Calu3 (cell line): ENCODE data around the gene ERICH2. TPM values are rescaled to one million over a fixed set of nuclear protein-coding genes. Genes with fewer than 3 reads are reported as not detected.

Source experiments
- BruUV-seq: library from RNA; stranded (reverse); fragments of 400-500 nt; replicated peaks from 2 replicates; lab custom pipeline; 2021; lab: Mats Ljungman, UMichigan
- CTCF ChIA-PET: fragments of 300-600 bp; sonication (Branson Sonifier 250); formaldehyde crosslinking; loops from one replicate; lab custom pipeline; 2022; ENCODE audit warnings: antibody characterized with exemption; lab: Charles Lee
- DNase-seq: peaks from one replicate; pipeline ENCODE4 v3.0.0; 2022
- H3K27ac Mint-ChIP-seq: one replicate; pipeline ENCODE4 v1.8.0; 2022; ENCODE audit warnings: mixed read lengths; ENCODE audit not compliant: unreplicated experiment
- H3K27me3 Mint-ChIP-seq: one replicate; pipeline ENCODE4 v1.8.0; 2022; ENCODE audit warnings: mixed read lengths; ENCODE audit not compliant: unreplicated experiment
- H3K36me3 Mint-ChIP-seq: one replicate; pipeline ENCODE4 v1.8.0; 2022; ENCODE audit warnings: mild to moderate bottlenecking, moderate library complexity, mixed read lengths; ENCODE audit not compliant: insufficient read depth, unreplicated experiment
- H3K4me1 Mint-ChIP-seq: one replicate; pipeline ENCODE4 v1.8.0; 2022; ENCODE audit warnings: mild to moderate bottlenecking, low read depth, mixed read lengths; ENCODE audit not compliant: unreplicated experiment
- H3K4me3 Mint-ChIP-seq: one replicate; pipeline ENCODE4 v1.8.0; 2022; ENCODE audit warnings: mild to moderate bottlenecking, low read depth, moderate library complexity, mixed read lengths; ENCODE audit not compliant: unreplicated experiment
- H3K9me3 Mint-ChIP-seq: one replicate; pipeline ENCODE4 v1.8.0; 2022; ENCODE audit warnings: low read depth, mixed read lengths; ENCODE audit not compliant: unreplicated experiment
- CTCF ChIP-seq: fragments of 200-600 bp; IDR thresholded peaks from one replicate; pipeline ENCODE4 v1.8.0; 2022; ENCODE audit warnings: antibody characterized with exemption; ENCODE audit not compliant: unreplicated experiment
- intact Hi-C: fragments of 100-400 bp; cut with micrococcal nuclease; formaldehyde crosslinking; loops from one replicate; pipeline ENCODE4 v1.10.0; 2022; ENCODE audit not compliant: unreplicated experiment
- total RNA-seq: library from RNA; stranded (reverse); gene quantifications from 2 replicates; pipeline ENCODE4 v1.2.3, GENCODE V29; 2022

ERICH2 gene
- total RNA-seq, 1 experiment from 2014 or later = 2.4 TPM

DNA sequence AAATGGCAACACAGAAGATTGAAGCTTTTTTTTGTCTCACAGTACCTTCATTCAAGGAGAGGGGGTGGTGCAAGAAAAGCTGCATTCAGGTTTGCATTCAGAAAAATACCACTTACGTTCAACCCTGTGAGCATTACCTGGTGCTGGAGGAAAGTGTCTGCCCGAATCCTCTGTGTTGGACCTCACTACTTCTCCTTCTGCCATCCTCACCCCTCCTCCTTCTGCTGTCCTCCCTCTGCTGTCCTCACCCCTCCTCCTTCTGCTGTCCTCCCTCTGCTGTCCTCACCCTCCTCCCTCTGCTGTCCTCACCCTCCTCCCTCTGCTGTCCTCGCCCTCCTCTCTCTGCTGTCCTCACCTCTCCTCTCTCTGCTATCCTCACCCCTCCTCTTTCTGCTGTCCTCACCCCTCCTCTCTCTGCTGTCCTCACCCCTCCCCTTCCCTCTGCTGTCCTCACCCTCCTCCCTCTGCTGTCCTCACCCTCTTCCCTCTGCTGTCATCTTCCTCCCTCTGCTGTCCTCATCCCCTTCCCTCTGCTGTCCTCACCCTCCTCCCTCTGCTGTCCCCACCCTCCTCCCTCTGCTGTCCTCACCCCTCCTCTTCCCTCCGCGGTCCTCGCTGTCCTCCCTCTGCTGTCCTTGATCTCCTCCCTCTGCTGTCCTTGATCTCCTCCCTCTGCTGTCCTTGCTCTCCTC, 57.8 kb downstream of the ERICH2 start:
- Mint-ChIP-seq H3K27ac (no peak overlapping the region), H3K4me3 (no peak overlapping the region), H3K4me1 (no peaks in the 10 kb centered on the region), H3K27me3 (peaks cover 3% of the 10 kb centered on the region), H3K36me3 (peaks cover 3% of the 10 kb centered on the region), H3K9me3 (no peaks in the 10 kb centered on the region)
- CTCF ChIA-PET = no interaction called here
- DNase-seq = no peak
- no peak for TF ChIP-seq CTCF
- intact Hi-C loops = no loop called here
- BruUV-seq = no TSS peak

DNA sequence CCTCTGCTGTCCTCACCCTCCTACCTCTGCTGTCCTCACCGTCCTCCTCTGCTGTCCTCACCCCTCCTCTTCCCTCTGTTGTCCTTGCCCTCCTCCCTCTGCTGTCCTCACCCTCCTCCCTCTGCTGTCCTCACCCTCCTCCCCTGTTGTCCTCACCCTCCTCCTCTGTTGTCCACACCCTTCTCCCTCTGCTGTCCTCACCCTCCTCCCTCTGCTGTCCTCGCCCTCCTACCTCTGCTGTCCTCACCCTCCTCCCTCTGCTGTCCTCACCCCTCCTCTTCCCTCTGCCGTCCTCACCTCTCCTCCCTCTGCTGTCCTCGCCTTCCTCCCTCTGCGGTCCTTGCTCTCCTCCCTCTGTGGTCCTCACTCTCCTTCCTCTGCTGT, 58.3 kb downstream of the ERICH2 start:
- no peaks in the 10 kb centered on the region for H3K36me3 Mint-ChIP-seq
- intact Hi-C loops = no loop called here
- no peak overlapping the region for H3K27ac Mint-ChIP-seq
- no peak for DNase-seq
- H3K9me3 Mint-ChIP-seq = no peaks in the 10 kb centered on the region
- H3K4me3 Mint-ChIP-seq = no peak overlapping the region
- no peak for TF ChIP-seq CTCF
- H3K27me3 Mint-ChIP-seq = no peaks in the 10 kb centered on the region
- CTCF ChIA-PET = no interaction called here
- H3K4me1 Mint-ChIP-seq = no peaks in the 10 kb centered on the region
- BruUV-seq = no TSS peak

- Mint-ChIP-seq H3K27me3 (no peaks in the 10 kb centered on the region), H3K4me3 (no peak overlapping the region), H3K4me1 (no peaks in the 10 kb centered on the region), H3K27ac (no peak overlapping the region), H3K9me3 (no peaks in the 10 kb centered on the region), H3K36me3 (no peaks in the 10 kb centered on the region)
- no peak for DNase-seq
- TF ChIP-seq CTCF = no peak
- BruUV-seq = no TSS peak
- intact Hi-C loops = no loop called here
- CTCF ChIA-PET = no interaction called here
Measured at GRCh38 chr2:170829036-170829435, 58.9 kb downstream of the ERICH2 start.

GRCh38 chr2:170830166-170830565, 60.0 kb downstream of the ERICH2 start:
- intact Hi-C loops = no loop called here
- Mint-ChIP-seq H3K9me3 (no peaks in the 10 kb centered on the region), H3K36me3 (no peaks in the 10 kb centered on the region), H3K27me3 (no peaks in the 10 kb centered on the region), H3K4me3 (no peak overlapping the region), H3K27ac (no peak overlapping the region), H3K4me1 (no peaks in the 10 kb centered on the region)
- TF ChIP-seq CTCF = no peak
- BruUV-seq = no TSS peak
- CTCF ChIA-PET = no interaction called here
- DNase-seq = no peak
